ENCODE data around the gene PBLD. TPM values are rescaled to one million over a fixed set of nuclear protein-coding genes. Genes with fewer than 3 reads are reported as not detected.

Gene PBLD
- total and polyA plus RNA-seq, 3 donors from 2014 or later = 4.4 to 7.6 (median 7.6) TPM

GRCh38 chr10:68233046-68233445 is 99.7 kb downstream of the PBLD start:
- Histone ChIP-seq H3K36me3 (ENCODE audit: low read depth, missing control alignments) (no peaks in the 10 kb centered on the region), H3K9me3 (no peaks in the 10 kb centered on the region), H3K4me3 (no peak overlapping the region), H3K4me1 (no peaks in the 10 kb centered on the region), H3K27ac (no peak overlapping the region), H3K27me3 (no peaks in the 10 kb centered on the region)
- no peak for DNase-seq
- 79 to 91% methylated on average over 3 of the region's 3 CpGs for WGBS, 2 donors
- TF ChIP-seq, protein P1, sequence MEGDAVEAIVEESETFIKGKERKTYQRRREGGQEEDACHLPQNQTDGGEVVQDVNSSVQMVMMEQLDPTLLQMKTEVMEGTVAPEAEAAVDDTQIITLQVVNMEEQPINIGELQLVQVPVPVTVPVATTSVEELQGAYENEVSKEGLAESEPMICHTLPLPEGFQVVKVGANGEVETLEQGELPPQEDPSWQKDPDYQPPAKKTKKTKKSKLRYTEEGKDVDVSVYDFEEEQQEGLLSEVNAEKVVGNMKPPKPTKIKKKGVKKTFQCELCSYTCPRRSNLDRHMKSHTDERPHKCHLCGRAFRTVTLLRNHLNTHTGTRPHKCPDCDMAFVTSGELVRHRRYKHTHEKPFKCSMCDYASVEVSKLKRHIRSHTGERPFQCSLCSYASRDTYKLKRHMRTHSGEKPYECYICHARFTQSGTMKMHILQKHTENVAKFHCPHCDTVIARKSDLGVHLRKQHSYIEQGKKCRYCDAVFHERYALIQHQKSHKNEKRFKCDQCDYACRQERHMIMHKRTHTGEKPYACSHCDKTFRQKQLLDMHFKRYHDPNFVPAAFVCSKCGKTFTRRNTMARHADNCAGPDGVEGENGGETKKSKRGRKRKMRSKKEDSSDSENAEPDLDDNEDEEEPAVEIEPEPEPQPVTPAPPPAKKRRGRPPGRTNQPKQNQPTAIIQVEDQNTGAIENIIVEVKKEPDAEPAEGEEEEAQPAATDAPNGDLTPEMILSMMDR (IDR thresholded peaks at IDR 0.05) = no peak
- no peak for TF ChIP-seq POLR2A (IDR thresholded peaks at IDR 0.05)
- intact Hi-C loops (cut with DNase I; ENCODE audit: low total_unique reads) = no loop called here

Other genes with a start within 250 kb of the PBLD start
- 1 to 10 TPM; 1.5 to 1.8 TPM for gene MYPN, start 223.4 kb downstream of the PBLD start, total RNA-seq
- 2.3 TPM for gene MYPN, start 223.4 kb downstream of the PBLD start, polyA plus RNA-seq (ENCODE audit: insufficient read depth, low read depth, low replicate concordance)
- 1 to 10 TPM in 1 of 2 donors, under 1 TPM in 1; 0.63 to 1.2 TPM for gene ATOH7, start 100.8 kb downstream of the PBLD start, total RNA-seq
- 0.21 TPM for gene ATOH7, start 100.8 kb downstream of the PBLD start, polyA plus RNA-seq (ENCODE audit: insufficient read depth, low read depth, low replicate concordance)
- gene HNRNPH3, start 864 bp downstream of the PBLD start, total RNA-seq = 100 to 1,000 TPM in 1 of 2 donors, 10 to 100 TPM in 1; 87.9 to 103 TPM
- 220 TPM for gene HNRNPH3, start 864 bp downstream of the PBLD start, polyA plus RNA-seq (ENCODE audit: insufficient read depth, low read depth, low replicate concordance)
- gene RUFY2, start 74.3 kb upstream of the PBLD start, total RNA-seq = 10 to 100 TPM; 19.8 to 31.3 TPM
- gene RUFY2, start 74.3 kb upstream of the PBLD start, polyA plus RNA-seq (ENCODE audit: insufficient read depth, low read depth, low replicate concordance) = 6.1 TPM
- 1 to 10 TPM; 5.9 to 7.6 TPM for gene DNA2, start 139.0 kb upstream of the PBLD start, total RNA-seq
- 5.9 TPM for gene DNA2, start 139.0 kb upstream of the PBLD start, polyA plus RNA-seq (ENCODE audit: insufficient read depth, low read depth, low replicate concordance)
- gene SLC25A16, start 194.6 kb upstream of the PBLD start, total RNA-seq = 10 to 100 TPM in 1 of 2 donors, 1 to 10 TPM in 1; 7.1 to 11.7 TPM
- gene SLC25A16, start 194.6 kb upstream of the PBLD start, polyA plus RNA-seq (ENCODE audit: insufficient read depth, low read depth, low replicate concordance) = 13.5 TPM
- gene TET1, start 227.4 kb upstream of the PBLD start, total RNA-seq = 1 to 10 TPM; 3.2 to 3.8 TPM
- gene TET1, start 227.4 kb upstream of the PBLD start, polyA plus RNA-seq (ENCODE audit: insufficient read depth, low read depth, low replicate concordance) = 0.40 TPM